GM18951 (cell line): ENCODE results near the gene SLC35E1.
"Not testable (repeated sequence)": the region's sequence is repeated elsewhere in the genome, so short reads cannot be mapped to it uniquely, and the experiment has no call there.

Source experiments
- POLR2A ChIP-seq: IDR thresholded peaks from 4 replicates; pipeline ENCODE4 v1.6.1; 2011; ENCODE audit warnings: mild to moderate bottlenecking; ENCODE audit not compliant: insufficient read length, insufficient read depth; ENCODE audit errors: extremely low read depth
- in situ Hi-C: fragments of 300-500 bp; cut with MboI; formaldehyde crosslinking; loops from one replicate; pipeline ENCODE4 v1.12.0; 2022; ENCODE audit warnings: low sequenced_read_pairs, mixed read lengths, inconsistent platforms; ENCODE audit not compliant: unreplicated experiment

Gene SLC35E1

DNA sequence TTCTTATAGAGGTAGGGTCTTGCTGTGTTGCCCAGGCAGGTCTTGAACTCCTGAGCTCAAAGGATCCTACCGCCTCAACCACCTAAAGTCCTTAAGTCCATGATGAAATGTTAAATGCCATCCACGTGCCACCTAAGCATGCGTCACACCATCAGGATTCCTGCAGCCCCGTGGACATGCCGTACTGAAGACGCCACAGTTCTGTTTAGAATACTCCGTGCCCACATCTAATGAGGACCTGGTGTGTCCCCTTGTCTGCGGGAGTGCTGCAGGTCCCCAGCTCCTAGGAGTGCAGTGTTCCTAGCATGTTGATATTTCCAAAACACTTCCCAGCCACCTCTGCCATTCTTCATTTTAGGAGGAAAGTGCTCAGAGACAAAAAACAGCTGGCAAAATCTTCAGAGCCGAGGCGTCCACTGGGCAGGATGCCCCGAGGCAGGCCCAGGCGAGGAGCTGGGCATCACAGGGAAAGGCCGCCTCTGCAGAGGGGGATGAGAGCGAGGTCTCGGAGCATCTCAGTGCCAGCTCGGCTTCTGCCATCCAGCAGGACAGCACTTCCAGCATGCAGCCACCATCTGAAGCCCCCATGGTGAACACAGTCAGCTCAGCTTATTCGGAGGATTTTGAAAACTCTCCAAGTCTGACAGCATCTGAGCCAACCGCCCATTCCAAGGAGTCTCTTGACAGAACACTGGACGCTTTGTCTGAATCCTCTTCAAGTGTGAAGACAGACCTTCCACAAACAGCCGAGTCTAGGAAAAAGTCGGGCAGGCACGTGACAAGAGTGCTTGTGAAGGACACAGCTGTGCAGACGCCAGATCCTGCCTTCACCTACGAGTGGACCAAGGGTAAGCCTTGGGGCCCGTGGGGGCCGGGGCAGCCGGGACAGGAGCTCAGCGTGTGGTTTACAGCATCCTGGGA, 62.8 kb downstream of the SLC35E1 start:
- in situ Hi-C loops: no loop called here
- no peak for TF ChIP-seq POLR2A

DNA sequence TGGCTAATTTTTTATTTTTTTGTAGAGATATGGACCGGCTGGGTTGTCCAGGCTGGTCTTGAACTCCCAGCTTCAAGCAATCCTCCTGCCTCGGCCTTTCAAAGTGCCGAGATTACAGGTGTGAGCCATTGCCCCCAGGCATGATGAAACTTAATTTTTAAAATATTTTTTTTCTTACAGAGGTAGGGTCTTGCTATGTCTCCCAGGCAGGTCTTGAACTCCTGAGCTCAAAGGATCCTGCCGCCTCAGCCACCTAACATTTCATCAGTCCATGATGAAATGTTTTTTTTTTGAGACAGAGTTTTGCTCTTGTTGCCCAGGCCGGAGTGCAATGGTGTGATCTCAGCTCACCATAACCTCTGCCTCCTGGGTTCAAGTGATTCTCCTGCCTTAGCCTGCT, 63.7 kb downstream of the SLC35E1 start:
- in situ Hi-C loops: no loop called here
- no peak for TF ChIP-seq POLR2A

DNA sequence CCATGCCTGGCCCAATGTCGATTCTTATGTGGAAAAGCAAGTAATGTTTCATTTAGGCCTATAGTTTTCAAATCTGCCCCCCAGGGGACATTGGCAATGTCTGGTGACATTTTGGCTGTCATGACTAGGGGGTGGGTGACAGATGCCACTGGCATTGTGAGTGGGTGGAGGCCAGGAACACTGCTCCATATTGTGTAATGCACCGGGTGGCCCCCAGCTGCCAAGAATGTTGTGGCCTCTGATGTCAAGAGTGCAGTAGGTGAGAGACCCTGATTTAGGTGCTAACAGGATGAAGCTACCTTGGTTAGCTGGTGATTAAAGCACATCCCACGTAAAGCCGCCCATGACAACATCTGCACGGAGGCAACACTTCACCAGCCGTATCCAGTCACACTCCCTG, 65.3 kb downstream of the SLC35E1 start:
- in situ Hi-C loops: no loop called here
- no peak for TF ChIP-seq POLR2A

DNA sequence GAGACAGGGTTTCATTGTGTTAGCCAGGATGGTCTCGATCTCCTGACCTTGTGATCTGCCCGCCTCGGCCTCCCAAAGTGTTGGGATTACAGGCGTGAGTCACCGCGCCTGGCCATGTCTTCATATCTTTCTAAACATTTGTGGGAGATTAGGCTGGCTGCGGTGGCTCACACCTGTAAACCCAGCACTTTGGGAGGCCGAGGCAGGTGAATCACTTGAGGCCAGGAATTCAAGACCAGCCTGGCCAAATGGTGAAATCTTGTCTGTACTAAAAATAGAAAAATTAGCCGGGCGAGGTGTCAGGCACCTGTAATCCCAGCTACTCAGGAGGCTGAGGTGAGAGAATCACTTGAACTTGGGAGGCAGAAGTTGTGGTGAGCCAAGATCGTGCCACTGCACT, 66.1 kb downstream of the SLC35E1 start:
- in situ Hi-C loops: not testable (repeated sequence)

DNA sequence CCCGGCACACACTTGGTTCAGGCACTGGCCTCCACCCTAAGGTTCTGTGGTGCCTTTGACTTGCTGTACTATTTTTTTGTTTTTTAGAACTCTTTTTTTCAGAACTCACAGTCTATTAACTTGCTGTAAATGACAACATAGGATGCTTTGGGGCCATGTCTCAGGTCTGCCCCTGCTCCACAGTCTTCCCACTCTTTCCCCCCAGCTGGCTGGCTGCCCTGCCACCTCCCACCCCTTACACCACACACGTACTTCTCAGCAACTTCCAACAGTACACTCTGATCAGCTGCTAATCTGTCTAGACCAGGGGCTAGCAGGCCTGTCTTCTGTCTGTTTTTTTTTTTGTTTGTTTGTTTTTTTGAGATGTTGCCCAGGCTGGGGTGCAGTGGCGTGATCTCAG, 67.9 kb downstream of the SLC35E1 start:
- in situ Hi-C loops: no loop called here

More for the DNA sequence above, 67.9 kb downstream of the SLC35E1 start:
- no peak for TF ChIP-seq POLR2A
